Ascending aorta (tissue), 2 donors: Measurements from ENCODE around the gene GATAD2A. TPM values are rescaled to one million over a fixed set of nuclear protein-coding genes. Genes with fewer than 3 reads are reported as not detected.

Source experiments
- DNase-seq, 2 donors: peaks; one replicate each; pipeline ENCODE4 v3.0.0-alpha.2; 2019; ENCODE audit warnings: low spot score in 2 of 2
- H3K27ac ChIP-seq, 2 donors: fragments of 200-600 bp; sonication (generic); one replicate each; pipeline ENCODE4 v1.5.1; 2016 to 2017; ENCODE audit warnings: mild to moderate bottlenecking in 1 of 2
- H3K27me3 ChIP-seq: fragments of 200-600 bp; sonication (generic); one replicate; pipeline ENCODE4 v1.5.1; 2017
- H3K36me3 ChIP-seq, 2 donors: fragments of 200-600 bp; sonication (generic); one replicate each; pipeline ENCODE4 v1.5.1; 2016
- H3K4me1 ChIP-seq, 2 donors: fragments of 200-600 bp; sonication (generic); one replicate each; pipeline ENCODE4 v1.5.1; 2016 to 2017; ENCODE audit warnings: mild to moderate bottlenecking in 1 of 2
- H3K4me3 ChIP-seq, 2 donors: fragments of 200-600 bp; sonication (generic); one replicate each; pipeline ENCODE4 v1.5.1; 2016 to 2017; ENCODE audit warnings: mild to moderate bottlenecking in 1 of 2
- H3K9me3 ChIP-seq, 2 donors: fragments of 200-600 bp; sonication (generic); one replicate each; pipeline ENCODE4 v1.5.1; 2016
- intact Hi-C: fragments of 100-400 bp; cut with DNase I; formaldehyde crosslinking; loops from one replicate; pipeline ENCODE4 v1.15.1; 2023
- total RNA-seq: library from RNA; depleted of rRNA; stranded (reverse); fragments of >200 nt; gene quantifications from one replicate; pipeline ENCODE4 v1.1.0, GENCODE V29; 2016
- TF ChIP-seq, protein P1 (sequence below), 3 experiments: fragments of 200-600 bp in 2 of 3; fragments of 450-650 bp in 1 of 3; sonication (generic) in 2 of 3; IDR thresholded peaks; one replicate each; pipeline ENCODE4 v1.5.1; 2016 to 2019; ENCODE audit warnings: antibody characterized with exemption in 3 of 3, mild to moderate bottlenecking in 1 of 3, moderate library complexity in 1 of 3

Gene GATAD2A, protein sequence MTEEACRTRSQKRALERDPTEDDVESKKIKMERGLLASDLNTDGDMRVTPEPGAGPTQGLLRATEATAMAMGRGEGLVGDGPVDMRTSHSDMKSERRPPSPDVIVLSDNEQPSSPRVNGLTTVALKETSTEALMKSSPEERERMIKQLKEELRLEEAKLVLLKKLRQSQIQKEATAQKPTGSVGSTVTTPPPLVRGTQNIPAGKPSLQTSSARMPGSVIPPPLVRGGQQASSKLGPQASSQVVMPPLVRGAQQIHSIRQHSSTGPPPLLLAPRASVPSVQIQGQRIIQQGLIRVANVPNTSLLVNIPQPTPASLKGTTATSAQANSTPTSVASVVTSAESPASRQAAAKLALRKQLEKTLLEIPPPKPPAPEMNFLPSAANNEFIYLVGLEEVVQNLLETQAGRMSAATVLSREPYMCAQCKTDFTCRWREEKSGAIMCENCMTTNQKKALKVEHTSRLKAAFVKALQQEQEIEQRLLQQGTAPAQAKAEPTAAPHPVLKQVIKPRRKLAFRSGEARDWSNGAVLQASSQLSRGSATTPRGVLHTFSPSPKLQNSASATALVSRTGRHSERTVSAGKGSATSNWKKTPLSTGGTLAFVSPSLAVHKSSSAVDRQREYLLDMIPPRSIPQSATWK
- total RNA-seq: 63.3 TPM

DNA sequence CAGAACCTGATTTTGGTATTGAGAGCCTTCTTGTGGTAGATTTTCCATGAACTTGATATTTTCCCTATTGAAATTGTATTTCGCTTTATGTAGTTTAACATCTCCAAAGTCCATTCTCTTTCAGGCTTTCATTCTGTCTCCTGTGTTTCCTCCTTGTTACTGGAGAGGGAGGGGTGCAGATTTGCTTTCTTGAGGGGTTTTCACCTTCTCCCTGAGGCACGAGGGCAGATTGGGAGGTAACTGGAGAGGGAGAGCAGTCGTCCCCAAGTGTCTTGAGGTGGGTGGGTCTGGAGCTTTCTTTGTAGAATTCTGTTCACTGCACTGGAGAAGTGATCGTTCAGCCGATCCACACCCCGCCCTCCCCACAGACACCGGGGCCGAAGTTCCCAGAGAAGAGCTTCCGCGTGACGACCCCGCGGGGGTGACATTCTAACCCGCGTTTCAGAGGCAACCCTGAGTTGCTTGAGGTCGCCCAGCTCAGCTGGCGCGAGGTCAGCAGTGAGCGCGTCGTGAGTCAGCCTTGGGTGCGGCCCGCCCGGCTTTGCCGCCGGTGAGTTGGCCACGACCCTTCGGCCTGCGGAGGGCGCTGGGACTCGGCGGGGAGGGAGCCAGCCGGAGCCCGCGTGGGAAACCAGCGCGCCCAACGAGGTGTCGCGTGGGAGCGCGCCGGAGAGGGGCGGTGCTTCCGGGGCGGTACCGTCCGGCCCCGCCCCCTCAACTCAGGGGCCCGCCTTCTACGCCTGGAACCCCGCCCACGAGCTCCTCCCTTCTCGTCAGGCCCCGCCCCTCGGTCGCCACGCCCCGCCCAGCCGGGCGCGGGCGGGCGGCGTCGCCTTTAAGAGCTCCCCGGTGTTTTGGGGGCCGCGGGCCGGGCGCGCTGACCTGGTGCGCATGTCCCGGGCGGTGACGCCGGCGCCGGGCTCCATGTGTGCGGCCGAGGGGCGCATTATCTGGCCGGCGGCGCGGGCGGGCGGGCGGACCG lies at the start of gene GATAD2A:
Gene GATAD2A, plus strand, starts transcription at position 797 of the 982 bp plus-strand sequence. CDS start 59,671 bp downstream, outside the sequence.
- DNase-seq: peak; percentile 77 to 96
- Histone ChIP-seq H3K27ac (peak within 1 kb of the TSS; percentile 89 to 91), H3K27me3 (no peaks in the 10 kb centered on the region), H3K4me1 (peaks cover 3 to 24% of the 10 kb centered on the region in 2 donors), H3K9me3 (no peaks in the 10 kb centered on the region), H3K4me3 (peak within 1 kb of the TSS; percentile 91 to 99), H3K36me3 (no peaks in the 10 kb centered on the region)
- TF ChIP-seq, protein P1, sequence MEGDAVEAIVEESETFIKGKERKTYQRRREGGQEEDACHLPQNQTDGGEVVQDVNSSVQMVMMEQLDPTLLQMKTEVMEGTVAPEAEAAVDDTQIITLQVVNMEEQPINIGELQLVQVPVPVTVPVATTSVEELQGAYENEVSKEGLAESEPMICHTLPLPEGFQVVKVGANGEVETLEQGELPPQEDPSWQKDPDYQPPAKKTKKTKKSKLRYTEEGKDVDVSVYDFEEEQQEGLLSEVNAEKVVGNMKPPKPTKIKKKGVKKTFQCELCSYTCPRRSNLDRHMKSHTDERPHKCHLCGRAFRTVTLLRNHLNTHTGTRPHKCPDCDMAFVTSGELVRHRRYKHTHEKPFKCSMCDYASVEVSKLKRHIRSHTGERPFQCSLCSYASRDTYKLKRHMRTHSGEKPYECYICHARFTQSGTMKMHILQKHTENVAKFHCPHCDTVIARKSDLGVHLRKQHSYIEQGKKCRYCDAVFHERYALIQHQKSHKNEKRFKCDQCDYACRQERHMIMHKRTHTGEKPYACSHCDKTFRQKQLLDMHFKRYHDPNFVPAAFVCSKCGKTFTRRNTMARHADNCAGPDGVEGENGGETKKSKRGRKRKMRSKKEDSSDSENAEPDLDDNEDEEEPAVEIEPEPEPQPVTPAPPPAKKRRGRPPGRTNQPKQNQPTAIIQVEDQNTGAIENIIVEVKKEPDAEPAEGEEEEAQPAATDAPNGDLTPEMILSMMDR (IDR thresholded peaks at IDR 0.05): peak; percentile 20 to 44 (median 44)
- intact Hi-C loops: loop anchor here (1.0 to 10.0 kb wide), 5 partner anchors 20 to 260 kb away; partner anchors contain the start of genes ATP13A1, BORCS8, RFXANK and ZNF101

DNA sequence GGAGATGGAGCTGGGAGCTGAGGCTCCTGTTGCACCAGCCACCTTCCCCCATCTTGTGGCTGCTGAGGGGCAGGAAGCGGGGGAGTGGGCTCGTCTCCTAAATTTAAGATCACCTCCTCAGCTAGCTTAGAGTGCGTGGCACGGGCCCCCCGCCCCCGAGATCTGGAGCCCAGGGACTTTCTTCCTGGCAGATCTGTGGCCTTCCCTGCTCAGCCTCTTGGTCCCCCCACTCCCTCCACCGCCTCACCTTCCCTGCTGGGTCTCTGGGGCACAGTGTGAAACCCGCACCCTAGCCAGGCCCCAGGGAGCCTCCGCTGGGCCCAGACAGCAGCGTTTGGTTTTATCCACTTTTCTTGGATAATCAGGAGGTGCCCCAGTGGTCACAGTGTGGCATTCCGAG lies 49.0 kb upstream of the GATAD2A start:
- TF ChIP-seq, protein P1 (IDR thresholded peaks at IDR 0.05): no peak
- intact Hi-C loops: no loop called here
- Histone ChIP-seq H3K27ac (no peak overlapping the region), H3K4me3 (no peak overlapping the region), H3K9me3 (no peaks in the 10 kb centered on the region), H3K36me3 (peaks cover 58 to 66% of the 10 kb centered on the region in 2 donors), H3K27me3 (no peaks in the 10 kb centered on the region), H3K4me1 (no peaks in the 10 kb centered on the region)
- no peak for DNase-seq

DNA sequence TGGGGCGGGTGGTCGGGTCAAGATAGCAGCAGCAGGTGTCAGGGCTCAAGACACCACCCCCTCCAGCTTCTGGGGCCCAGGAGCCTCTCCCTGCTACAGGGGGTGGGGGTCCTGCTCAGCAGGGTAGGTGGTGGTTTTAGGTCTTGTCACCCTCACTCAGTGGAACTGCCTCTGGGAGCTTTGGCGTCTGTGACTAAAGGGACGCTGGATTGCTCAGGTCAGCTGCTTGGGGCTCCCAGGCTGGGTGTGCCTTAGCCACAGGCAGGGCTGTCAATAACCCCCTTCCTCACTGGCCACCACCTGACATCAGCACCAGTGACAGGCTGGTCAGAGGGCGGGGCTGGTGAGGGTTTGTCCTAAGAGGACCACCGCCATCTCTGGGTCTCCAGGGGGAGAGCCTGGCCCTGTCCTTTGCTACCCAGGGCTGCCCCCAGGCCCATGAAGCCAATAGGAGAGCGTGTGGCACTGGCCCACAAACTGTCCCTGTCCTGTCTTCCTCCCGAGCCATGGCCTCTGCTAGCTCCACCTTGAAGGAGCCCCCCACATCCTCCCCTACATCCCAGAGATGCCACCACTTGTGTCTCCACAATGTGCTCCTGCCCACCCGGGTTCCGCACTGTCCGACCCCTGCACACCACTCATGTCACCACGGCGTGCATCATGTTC lies 48.4 kb upstream of the GATAD2A start:
- DNase-seq: no peak
- H3K9me3 ChIP-seq: no peaks in the 10 kb centered on the region
- no peak overlapping the region for H3K27ac ChIP-seq
- intact Hi-C loops: no loop called here
- no peaks in the 10 kb centered on the region for H3K4me1 ChIP-seq
- peaks cover 52 to 63% of the 10 kb centered on the region in 2 donors for H3K36me3 ChIP-seq
- TF ChIP-seq, protein P1 (IDR thresholded peaks at IDR 0.05): no peak
- H3K27me3 ChIP-seq: no peaks in the 10 kb centered on the region
- H3K4me3 ChIP-seq: no peak overlapping the region

DNA sequence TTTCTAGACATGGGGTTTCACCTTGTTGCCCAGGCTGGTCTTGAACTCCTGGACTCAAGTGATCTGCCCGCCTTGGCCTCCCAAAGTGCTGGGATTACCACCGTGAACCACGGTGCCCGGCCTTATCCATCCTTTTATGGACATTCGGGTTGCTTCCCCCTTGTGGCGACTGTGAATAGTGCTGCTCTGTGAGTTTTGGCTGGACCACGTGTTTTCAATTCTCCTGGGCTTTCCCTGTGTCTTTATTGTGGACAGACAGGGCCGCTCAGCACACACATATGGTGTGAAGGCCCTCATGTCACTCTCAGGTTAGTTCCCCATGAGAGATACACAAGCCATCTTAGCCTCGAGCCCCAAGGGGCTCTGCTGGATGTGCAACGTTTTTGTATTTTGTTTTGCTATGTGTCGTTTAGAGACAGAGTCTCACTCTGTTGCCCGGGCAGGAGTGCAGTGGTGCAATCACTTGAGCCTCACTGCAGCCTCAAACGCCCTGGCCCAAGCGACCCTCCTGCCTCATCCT lies 44.3 kb upstream of the GATAD2A start:
- peak in 1 of 2 donors; percentile 89 for DNase-seq
- TF ChIP-seq, protein P1 (IDR thresholded peaks at IDR 0.05): peak; percentile 78 to 86 (median 79)
- H3K4me1 ChIP-seq: peaks cover 0 to 2% of the 10 kb centered on the region in 2 donors
- peaks cover 11 to 22% of the 10 kb centered on the region in 2 donors for H3K36me3 ChIP-seq
- H3K9me3 ChIP-seq: no peaks in the 10 kb centered on the region
- H3K27me3 ChIP-seq: no peaks in the 10 kb centered on the region
- intact Hi-C loops: no loop called here
- H3K27ac ChIP-seq: peak overlapping the region in 1 of 2 donors; percentile 24
- H3K4me3 ChIP-seq: no peak overlapping the region
